ENCODE results near the gene CLPX. TPM values are rescaled to one million over a fixed set of nuclear protein-coding genes. Genes with fewer than 3 reads are reported as not detected.

CLPX gene
- total RNA-seq, 6 donors from 2014 or later = 39.3 to 105 (median 49.4) TPM

DNA sequence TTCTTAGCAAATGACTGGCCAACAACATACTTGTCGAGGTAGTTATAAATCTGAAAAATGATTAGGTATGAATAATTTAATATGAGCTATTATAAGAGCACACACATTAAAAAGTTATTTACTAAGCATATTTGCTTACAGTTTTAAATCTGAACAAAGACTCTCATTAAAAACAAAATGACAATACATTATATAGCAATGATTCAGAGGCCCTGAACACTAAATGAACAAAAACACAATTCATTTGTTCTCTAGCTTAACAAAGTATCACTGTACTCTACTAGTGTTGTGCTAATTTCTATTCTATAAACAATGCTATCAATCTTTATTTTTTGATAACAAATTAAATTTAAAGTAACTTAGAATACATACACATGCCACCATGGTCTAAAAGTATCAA is 21.0 kb downstream of the CLPX start:
- H3K27ac ChIP-seq = no peak overlapping the region
- DNase-seq (no peak), ATAC-seq (ENCODE audit: low FRiP score in 2 of 2) (no peak)
- no peaks in the 10 kb centered on the region for H3K27me3 ChIP-seq
- peaks cover 13 to 60% (median 18%) of the 10 kb centered on the region in 4 donors for H3K36me3 ChIP-seq
- H3K4me3 ChIP-seq = no peak overlapping the region
- TF ChIP-seq POLR2AphosphoS5 (IDR thresholded peaks at IDR 0.05) = no peak
- no peaks in the 10 kb centered on the region for H3K4me1 ChIP-seq
- 89 to 94% methylated on average over 1 of the region's 1 CpG for WGBS, 2 donors
- no peaks in the 10 kb centered on the region for H3K9me3 ChIP-seq

DNA sequence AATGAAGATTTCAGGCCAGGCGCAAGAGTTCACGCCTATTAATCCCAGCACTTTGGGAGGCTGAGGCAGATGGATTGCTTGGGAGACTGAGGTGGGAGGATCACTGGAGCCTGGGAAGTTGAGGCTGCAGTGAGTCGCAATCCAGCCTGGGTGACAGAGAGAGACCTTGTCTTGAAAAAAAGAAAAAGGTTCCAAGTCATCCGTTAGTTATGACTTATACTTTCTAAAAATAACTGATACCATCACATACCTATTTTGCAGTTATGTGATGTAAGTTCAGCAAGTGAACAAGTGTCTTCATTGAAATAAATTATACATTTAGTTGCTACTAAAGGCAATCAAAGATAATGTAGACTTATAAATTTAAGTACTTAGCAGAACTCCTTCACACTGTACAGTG is 22.1 kb downstream of the CLPX start:
- no peak for ATAC-seq (ENCODE audit: low FRiP score in 2 of 2)
- WGBS, 2 donors = 90 to 92% methylated on average over 4 of the region's 4 CpGs
- no peaks in the 10 kb centered on the region for H3K27me3 ChIP-seq
- H3K27ac ChIP-seq = no peak overlapping the region
- H3K4me3 ChIP-seq = no peak overlapping the region
- DNase-seq = no peak
- no peaks in the 10 kb centered on the region for H3K4me1 ChIP-seq
- TF ChIP-seq CTCF (IDR thresholded peaks at IDR 0.05) = no peak
- no peak for TF ChIP-seq POLR2A (IDR thresholded peaks at IDR 0.05)
- TF ChIP-seq POLR2AphosphoS5 (IDR thresholded peaks at IDR 0.05) = no peak
- TF ChIP-seq EP300 (IDR thresholded peaks at IDR 0.05) = no peak
- peaks cover 17 to 61% (median 22%) of the 10 kb centered on the region in 4 donors for H3K36me3 ChIP-seq
- no peaks in the 10 kb centered on the region for H3K9me3 ChIP-seq

- H3K4me3 ChIP-seq = no peak overlapping the region
- peaks cover 51 to 75% (median 59%) of the 10 kb centered on the region in 4 donors for H3K36me3 ChIP-seq
- no peak overlapping the region for H3K27ac ChIP-seq
- no peaks in the 10 kb centered on the region for H3K9me3 ChIP-seq
- no peaks in the 10 kb centered on the region for H3K4me1 ChIP-seq
- ATAC-seq (ENCODE audit: low FRiP score in 2 of 2) (no peak), DNase-seq (no peak)
- TF ChIP-seq POLR2AphosphoS5 (IDR thresholded peaks at IDR 0.05) (no peak), POLR2A (IDR thresholded peaks at IDR 0.05) (no peak), EP300 (IDR thresholded peaks at IDR 0.05) (no peak), CTCF (IDR thresholded peaks at IDR 0.05) (no peak)
- 68 to 73% methylated on average over 5 of the region's 5 CpGs for WGBS, 2 donors
- no peaks in the 10 kb centered on the region for H3K27me3 ChIP-seq
Measured at GRCh38 chr15:65156692-65157091, 28.4 kb downstream of the CLPX start.

- DNase-seq (no peak), ATAC-seq (ENCODE audit: low FRiP score in 2 of 2) (no peak)
- Histone ChIP-seq H3K9me3 (no peaks in the 10 kb centered on the region), H3K4me3 (no peak overlapping the region), H3K27ac (no peak overlapping the region), H3K4me1 (no peaks in the 10 kb centered on the region), H3K36me3 (peaks cover 55 to 88% (median 69%) of the 10 kb centered on the region in 4 donors), H3K27me3 (no peaks in the 10 kb centered on the region)
- TF ChIP-seq POLR2AphosphoS5 (IDR thresholded peaks at IDR 0.05) (no peak), CTCF (IDR thresholded peaks at IDR 0.05) (no peak), EP300 (IDR thresholded peaks at IDR 0.05) (no peak), POLR2A (IDR thresholded peaks at IDR 0.05) (no peak)
- 83 to 91% methylated on average over 6 of the region's 6 CpGs for WGBS, 2 donors
Measured at GRCh38 chr15:65154720-65155119, 30.4 kb downstream of the CLPX start.

DNA sequence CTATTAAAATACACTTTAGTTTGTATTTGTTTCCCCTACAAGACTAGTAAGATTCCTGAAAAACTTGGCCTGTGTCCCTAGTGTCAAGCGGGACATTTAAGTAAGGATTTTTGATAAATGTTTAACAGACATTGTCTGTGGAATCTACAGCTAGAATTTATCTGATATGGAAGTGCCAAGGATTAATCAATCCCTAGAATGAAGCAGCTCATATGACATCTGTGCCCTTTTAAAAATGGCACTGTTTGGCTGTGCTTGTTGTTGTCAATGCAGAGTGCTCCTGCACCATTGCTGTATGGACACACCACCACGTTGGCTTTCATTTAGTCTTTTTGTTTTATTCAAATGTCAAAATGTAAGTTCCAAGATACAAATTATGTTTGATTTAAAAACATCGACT is 37.2 kb downstream of the CLPX start:
- H3K4me3 ChIP-seq = no peak overlapping the region
- no peak for ATAC-seq (ENCODE audit: low FRiP score in 2 of 2)
- no peak for TF ChIP-seq POLR2AphosphoS5 (IDR thresholded peaks at IDR 0.05)
- TF ChIP-seq CTCF (IDR thresholded peaks at IDR 0.05) = no peak
- no peak for TF ChIP-seq EP300 (IDR thresholded peaks at IDR 0.05)
- TF ChIP-seq POLR2A (IDR thresholded peaks at IDR 0.05) = no peak
- no peak overlapping the region for H3K27ac ChIP-seq
- no peak for DNase-seq
- no peaks in the 10 kb centered on the region for H3K9me3 ChIP-seq
- WGBS, 2 donors = 86 to 87% methylated on average over 3 of the region's 3 CpGs
- H3K36me3 ChIP-seq = peaks cover 18 to 59% (median 35%) of the 10 kb centered on the region in 4 donors
- no peaks in the 10 kb centered on the region for H3K4me1 ChIP-seq
- no peaks in the 10 kb centered on the region for H3K27me3 ChIP-seq

Measured in upper lobe of left lung (tissue), 6 donors.